Myocyte (in vitro differentiated cells): Measurements from ENCODE around the gene TECPR2. TPM values are rescaled to one million over a fixed set of nuclear protein-coding genes. Genes with fewer than 3 reads are reported as not detected.
A peak's percentile ranks its signal among the peaks of the same experiment; 100 is the strongest.

Experiments
- DNase-seq: peaks from one replicate; pipeline ENCODE4 v3.0.0-alpha.2; 2012; ENCODE audit warnings: low read depth
- total RNA-seq: library from RNA; depleted of rRNA; stranded (reverse); fragments of >200 nt; gene quantifications from 2 replicates; pipeline ENCODE4 v1.2.3, GENCODE V29; 2014

TECPR2 gene
- total RNA-seq, 1 donor from 2014 or later: 15.8 TPM

DNA sequence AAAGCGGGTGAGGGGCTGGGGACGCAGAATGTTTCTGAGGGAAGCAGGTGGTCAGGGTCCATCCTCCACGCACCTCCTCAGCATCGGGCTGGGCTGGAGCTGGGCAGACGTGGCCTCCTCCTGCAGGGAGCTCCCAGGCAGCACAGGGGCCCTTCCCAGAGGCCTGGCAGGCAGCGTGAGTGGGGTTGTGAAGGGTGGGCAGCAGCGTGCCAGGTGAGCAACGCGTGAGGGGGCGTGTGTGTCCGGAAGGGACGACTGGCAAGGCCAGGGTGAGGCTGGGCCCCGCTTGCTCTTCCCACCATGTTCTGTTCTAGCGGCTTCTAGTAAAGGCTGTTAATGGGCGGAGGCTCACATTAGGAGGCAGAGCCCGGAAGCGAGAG, 129.8 kb downstream of the TECPR2 start:
- DNase-seq: no peak

DNA sequence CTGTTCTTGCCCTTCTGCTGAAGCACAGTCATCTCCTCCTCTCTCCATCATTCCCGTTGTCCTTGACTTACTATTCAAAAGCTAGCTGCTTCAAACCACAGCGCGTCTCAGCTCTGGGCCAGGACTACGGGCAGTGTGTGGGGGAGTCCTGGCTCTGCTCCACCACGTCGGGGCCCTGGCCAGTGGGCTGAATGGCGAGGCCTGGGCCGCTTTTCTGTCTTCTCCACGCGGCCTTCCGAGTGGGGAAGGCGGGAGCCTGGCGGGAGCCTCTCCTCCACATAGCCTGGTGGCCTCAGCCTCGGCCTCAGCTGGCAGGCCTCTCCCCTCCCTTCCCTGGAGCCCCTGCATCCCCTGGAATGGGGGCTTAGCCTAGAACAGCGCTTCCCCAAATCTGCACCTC, 130.4 kb downstream of the TECPR2 start:
- no peak for DNase-seq

DNA sequence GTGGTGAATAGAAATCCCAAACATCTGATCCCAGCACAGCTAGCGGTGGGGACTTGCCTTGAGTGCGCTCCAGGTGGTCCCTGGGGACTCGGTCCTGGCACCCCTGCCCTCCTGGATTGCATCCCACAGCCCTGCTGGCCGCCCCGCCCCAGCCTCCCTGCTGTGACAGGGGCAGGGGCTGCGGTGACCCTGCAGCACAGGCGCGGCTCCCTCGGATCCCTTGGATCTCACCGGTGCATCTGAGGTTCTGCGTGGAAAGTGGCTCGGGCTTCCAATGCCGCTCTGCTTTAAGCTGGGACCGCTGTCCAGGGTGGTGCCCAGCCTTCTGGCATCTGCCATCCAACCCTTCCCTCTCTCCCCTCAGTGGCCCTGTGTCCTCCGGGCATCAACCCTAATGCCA, 130.8 kb downstream of the TECPR2 start:
- no peak for DNase-seq

DNA sequence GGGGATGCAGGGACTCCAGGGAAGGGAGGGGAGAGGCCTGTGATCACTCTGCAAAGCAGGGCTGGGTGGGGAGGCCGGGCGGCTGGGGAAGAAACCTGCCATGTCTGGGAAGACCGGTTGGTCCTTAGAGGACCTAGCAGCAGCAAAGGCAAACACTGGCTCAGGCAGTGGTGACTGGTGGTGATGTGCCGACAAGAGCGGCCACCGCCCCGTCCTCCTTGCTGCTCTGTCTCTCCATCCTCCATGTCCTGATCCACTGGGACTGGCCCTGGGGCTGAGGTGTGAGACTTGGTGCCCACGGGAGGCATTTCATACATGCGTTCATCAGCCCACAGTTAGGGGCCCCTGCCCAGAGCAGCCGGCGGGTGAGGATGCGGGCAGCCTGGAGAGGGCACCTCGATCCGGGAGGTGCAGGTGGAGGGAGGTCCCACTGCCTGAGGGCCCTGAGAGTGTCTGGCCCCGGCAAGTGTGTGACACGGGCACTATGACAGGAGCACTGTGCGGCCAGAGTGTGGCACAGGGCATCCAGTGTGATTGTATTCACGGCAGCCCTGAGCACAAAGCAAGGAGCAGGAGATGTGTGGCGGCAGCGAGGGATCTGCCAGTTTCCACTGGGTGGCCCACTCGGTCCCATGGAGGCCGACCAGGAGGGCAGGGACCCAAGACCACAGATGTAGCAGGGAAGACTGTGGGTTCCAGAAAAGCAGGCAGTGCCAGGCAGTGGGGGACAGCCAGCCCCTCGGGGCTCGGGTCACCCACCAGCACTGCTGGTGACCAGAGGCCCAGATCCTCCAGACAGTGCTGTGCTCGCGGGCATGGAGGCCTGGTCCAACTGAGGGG, 133.0 kb downstream of the TECPR2 start:
- DNase-seq: no peak

DNA sequence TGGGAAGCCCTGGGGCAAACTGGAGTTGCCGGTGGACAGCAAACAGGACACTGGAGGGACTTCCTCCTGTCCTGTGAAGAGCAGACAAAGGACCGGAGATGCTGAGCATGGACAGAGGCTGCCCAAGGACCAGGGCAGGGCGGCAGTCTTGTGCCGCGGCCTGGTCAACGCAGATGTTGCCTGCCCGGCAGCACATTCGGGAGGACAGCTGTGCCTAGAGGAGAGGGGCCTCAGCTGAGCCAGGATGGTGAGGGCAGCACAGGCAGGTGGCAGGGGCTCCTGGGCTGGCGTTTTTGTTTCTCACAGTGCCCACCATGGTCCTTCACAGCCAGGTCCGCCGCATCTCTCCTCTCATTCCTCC, 133.6 kb downstream of the TECPR2 start:
- DNase-seq: no peak

DNA sequence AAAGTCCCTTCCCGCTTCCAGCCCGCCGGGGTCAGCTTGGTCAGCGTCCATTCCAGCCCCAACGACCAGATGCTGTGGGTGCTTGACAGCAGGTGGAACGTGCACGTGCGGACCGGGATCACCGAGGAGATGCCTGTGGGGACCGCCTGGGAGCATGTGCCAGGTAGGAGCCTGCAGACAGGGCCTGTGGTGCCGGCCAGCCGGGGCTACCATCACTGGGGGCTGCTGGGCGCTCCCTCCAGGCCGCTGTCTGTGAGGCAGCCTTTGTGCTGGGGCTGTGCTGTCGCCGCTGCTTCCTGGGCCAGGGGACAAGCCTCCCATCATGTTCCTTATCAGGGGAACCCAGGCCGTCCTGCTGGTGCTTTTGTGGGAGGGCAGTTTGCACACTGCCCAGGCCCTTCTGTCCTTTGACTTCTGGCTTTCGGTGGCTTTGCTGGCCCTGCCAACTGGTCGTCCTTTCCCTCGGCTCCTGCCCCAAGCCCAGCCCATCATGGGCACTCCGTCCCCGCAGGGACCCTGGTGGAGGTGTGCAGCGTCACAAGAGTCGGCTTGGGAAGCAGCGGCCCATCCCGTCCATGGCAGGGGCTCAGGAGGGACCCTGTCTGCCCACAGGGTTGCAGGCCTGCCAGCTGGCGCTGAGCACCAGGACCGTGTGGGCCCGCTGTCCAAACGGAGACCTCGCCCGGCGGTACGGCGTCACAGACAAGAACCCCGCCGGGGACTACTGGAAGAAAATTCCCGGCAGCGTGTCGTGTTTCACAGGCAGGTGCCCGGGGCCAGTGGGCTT, 134.4 kb downstream of the TECPR2 start:
- no peak for DNase-seq

DNA sequence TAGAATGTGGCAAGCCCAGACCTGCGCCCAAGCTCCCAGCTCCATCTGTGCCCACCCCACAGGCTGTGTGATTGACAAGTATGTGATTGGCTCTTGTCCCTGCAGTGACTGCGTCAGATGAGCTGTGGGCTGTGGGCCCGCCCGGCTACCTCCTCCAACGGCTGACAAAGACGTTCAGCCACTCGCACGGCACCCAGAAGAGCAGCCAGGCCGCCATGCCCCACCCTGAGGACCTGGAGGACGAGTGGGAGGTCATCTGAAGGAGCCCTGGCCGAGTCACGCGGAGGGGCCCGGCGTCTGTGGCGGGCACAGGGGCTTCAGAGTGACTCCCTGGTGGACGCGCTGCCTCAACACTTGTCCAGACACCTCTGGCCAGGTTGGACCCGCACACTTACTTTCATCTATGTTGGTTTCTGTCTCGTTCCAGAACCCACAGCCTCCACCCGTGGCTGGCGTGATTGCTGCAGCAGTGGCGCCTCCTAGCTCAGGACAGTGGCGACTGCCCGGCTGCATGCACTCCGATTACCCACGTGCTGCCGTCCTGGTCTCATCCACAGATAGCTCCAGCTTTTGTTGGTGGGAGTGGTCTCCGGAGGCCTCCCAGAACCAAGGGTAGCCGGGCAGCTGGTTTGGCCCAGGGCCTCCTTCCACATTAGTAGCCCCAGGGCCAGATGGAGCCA, 135.4 kb downstream of the TECPR2 start:
- DNase-seq: no peak

DNA sequence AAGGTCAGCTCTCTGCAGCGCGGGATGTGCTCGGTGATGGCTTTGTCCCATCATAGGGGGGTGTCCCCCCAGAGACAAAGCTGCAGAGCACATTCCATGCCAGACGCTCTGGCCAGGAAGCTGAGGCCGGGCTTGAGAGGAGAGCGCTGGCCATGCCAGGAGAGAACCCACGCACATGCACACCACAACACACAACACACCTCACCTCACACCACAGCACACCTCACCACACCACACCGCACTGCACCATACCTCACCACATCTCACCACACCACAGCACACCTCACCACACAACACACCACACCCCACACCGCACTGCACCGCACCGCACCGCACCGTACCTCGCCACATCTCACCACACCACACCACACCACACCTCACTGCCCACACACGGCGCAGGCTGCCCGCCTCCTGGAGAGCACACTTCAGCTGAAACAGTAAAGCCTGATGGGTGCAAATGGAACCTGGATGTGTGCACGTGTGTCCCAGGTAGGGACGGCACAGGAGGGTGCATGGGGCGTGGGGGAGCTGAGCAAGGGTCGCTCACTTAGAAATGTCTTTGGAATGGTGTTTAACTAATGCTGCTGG, 136.0 kb downstream of the TECPR2 start:
- DNase-seq: no peak

DNA sequence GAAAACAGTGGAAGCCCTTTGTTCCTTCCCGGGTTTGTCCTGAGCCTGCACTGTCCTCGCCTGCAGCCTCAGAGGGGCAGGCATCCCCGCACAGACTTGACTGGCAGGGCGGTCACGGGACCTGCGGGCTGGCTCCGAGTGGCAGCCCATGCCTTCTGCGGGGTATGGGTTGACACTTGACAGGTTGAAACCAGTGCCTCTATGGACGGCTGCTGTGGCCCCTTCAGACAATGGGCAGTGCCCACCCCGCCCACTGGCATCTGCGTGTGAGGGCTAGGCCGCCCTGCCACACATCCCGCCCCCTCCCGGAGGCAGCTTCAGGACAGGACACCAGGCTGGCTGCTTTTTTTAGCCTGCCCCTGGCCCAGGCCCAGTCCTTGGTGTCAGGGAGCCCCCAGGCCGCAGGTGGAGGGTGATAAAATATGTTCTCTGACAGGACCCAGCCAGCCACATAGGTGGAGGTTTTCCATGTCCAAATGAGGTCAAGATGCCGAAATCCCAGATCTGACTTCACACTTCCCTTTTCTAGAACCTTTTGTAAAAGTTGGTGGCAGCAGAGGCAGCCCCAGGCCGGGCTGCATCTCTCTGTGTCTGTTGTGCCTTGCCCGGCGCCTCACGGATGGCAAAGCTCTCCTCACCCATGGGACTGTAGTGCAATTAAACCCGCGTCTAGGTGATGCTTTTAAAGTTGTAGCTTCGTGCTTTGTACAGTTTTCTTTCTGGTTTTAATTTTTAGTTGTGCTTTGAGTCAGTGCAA, 136.8 kb downstream of the TECPR2 start:
- DNase-seq: peak; percentile 44

DNA sequence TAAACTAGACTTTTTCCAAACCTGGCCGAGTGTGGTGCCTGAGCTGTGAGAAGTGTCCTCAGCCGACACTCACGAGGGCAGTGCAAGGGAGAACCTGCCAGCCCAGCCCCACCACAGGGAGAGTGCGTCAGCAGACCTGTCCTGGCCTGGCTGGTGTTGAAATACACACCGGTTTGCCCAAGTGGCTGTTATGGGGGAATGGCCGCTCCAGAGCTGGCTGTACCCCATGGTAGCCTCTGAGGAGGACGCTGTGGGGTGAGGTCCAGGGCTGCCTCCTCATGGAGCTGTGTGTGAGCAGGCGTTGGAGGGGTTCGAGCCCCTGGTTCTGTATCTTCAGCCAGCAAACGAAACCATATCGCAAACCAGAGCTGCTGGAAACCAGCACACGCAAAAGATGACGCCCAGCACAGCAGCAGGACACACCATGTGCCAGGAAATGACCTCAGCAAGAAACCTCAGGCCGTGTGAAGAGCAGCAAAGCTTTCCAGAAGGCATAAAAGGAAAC, 137.5 kb downstream of the TECPR2 start:
- DNase-seq: peak; percentile 53

DNA sequence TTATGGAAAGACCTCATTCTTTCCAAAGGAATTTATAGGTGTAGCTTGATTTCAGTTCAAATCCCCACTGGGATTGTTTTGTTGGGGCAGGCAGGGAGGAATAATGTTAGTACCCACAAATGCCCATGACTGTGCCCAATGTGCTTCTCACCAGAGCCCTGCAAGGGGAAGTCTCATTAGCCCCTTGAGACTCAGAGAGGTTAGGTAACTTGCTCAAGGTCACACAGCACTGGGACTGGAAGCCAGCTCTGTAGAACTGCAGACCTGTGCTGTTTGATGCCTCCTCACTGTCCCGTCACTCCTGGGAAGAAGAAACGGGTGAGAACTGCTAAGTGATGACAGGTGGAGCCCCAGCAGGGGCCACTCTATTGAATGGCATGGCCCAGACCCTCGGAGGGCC, 138.0 kb downstream of the TECPR2 start:
- no peak for DNase-seq

DNA sequence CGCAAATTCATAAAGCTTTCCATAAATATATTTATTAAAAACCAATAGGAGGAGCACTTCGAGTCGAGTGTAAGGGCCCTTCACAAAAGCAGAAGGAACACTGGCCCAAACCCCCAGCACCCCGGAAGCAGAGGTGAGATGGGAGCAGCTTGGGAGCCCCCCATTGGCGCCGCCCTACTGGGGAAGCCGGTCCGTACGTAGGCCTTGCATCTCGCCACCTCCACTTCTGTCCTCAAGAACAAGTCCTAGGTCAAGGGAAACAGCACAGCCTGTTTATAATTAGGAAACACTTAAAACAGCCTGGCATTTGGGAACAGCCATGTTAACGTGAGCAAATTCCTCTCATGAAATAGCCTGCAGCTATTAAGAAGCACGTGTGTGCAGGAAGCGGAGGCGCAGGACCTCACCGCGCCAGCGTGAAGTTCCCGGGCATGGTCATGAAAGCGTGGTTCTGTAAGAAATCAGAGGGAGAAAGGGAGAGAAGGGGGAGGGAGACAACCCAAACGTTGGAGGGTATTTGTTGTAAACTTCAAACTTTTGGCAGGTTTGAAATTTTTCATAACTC, 139.1 kb downstream of the TECPR2 start:
- no peak for DNase-seq

DNA sequence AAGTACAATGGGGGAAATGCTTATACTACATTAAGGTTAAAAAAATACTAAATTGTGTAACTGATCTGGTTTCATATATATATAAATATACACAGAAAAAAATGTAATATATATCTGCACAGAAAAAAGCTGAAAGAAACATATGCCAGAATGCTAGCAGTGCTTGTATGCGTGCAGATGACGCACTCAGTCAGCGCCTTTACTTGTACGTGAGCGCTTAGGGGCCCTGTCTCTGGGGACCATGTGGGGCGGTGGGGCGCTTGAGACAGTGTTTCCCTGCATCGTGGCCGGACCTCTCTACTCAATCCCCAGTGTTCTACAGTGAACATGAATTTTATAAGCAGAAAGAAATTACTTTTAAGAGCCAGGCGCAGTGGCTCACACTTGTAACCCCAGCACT, 139.8 kb downstream of the TECPR2 start:
- no peak for DNase-seq

DNA sequence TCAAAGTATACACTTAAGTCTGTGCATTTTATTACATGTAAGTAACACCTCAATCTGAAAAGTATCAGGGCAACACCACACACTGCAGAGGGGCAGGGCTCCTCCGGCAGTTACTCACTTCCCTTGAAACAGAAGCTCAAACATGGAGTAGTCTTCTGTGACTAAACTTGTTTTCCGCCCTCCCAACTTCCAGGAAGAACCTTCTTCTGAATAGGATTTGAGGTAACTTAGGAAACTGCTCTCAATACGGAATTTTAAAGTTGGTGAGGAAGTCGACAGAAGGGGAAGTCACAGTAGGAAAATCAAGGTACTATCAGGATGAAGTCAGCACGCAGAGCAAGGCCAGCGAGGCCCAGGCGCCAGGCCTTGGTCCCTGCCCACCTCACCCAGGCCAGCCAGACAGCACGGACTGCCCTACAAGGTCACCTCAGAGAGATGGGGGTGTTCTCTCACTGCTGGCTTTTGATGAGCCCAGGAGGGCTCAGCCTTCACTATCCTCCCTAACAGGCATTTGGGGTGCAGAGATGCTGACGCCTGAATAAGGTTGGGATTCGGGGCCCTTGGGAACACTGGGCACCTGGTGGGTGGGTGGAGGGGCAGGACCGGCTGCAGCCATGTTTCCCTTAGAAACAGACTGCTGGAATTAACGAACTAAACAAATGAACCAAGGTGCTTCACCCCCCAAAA, 141.0 kb downstream of the TECPR2 start:
- no peak for DNase-seq

DNA sequence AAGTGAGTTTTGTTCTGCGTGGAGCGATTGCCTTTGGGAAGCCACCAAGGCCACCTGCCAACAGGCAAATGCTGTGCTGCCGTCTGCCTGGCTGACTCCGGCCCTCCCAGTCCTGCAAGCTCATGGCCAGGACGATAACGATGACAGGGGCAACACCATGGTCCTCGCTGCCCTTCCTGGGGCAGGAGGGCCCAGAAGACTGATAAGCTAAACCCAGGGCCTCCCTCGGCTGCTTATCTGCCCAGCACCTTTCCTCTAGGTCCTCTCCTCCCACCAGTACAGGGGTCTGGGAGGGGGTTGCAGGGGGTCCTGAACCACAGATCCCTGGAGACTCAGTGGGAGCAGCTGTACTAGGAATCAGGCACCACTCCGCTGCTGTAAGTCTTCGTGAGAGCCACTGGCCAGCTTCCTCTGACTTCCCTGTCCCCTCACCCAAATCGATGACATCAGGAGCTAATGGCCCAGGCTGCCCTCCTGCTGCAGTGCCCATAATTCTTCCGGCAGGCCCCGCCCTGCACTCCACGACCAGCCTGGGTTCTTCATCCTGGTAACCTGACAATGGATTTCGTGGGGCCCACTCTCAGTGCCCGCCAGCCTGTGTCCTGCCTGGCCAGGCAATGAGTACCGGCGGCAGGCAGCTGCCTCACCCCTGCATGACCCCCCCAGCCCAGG, 141.7 kb downstream of the TECPR2 start:
- DNase-seq: no peak

DNA sequence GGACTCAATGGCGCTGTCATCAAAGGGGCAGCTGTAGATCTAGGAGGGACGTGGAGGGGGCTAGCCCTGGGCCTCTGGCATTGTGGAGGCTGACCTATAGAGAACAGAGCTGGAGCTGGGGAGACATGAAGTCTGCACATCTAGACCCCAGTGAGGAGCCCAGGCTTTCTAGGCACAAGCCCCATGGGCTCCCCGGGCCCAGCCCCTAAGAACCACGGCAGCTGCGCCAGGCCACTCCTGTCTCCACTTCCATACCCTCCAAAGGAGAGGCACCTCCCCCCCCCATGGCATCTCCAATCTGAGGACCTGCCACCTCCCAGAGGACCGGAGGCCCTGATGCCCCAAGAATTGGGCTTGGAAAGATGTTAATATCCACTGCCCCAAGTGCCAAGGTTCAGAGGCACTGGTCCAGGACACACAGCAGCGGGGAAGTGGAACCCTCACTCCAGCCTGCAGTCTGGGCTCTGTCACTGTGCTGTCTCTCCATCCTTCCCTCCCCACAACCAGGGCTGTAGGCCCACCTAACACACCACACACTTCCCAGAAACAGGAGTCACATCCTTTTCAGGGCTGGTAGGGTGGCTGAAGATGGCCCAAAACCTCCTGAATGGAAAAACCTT, 142.4 kb downstream of the TECPR2 start:
- no peak for DNase-seq

DNA sequence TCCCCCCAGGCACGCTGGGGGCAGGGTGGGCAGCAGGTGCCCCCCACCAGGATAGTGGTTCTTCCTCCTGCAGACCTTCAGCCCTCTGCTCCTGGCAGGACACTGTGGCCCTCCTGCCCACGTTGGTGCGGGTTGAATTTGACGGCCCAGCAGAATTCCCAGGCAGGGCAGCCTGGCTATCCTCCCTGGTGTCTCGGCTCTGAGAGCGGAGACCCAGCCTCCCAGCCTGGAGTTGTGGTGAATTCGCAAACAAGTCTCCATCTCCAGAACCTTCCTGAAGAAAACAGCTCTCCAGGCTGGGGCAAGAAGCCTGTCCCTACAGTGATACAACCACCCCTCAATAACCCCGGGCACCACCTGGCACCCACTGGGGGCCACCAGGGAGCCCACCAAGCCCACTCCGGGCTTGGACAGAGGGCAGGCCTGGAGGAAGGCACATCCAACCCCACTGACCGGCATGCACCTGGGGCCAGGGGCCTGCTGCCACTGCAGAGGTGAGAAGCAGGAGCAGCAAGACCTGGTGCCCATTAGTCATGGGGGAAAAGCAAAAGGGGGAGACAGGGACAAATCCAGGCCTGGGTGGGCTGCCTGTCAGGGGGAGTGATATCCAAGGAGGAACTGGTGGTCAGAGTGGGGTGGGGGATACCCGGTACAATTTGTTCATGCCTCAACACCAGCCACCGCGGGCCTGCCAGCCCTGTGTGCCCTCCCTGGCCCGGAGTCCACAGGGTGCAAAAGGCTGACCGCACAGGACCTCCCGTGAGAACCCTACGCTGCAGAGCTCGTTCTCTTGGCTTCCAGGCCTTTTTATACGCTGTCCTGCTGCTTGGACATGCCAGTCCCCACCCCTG, 143.3 kb downstream of the TECPR2 start:
- DNase-seq: no peak

DNA sequence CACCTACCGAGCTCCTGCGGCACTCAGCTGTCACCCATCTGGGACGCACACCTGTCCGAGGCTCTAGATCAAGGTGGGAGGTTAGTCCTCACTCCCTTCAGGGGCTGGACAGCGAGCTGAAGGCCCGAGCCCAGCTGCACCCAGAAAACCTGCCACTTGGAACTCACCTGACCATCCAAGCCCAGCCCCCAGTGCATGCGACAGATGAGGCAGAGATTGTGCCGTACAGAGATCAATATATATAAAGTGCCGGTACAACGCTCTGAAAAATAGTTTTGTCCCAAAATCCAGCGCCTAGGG, 143.8 kb downstream of the TECPR2 start:
- DNase-seq: no peak
